PC-9 (cell line): ENCODE measurements around the gene ENDOV. TPM values are rescaled to one million over a fixed set of nuclear protein-coding genes. Genes with fewer than 3 reads are reported as not detected.

Experiments
- BruUV-seq: library from RNA; stranded (reverse); fragments of 400-500 nt; replicated peaks from 2 replicates; lab custom pipeline; 2021; lab: Mats Ljungman, UMichigan
- CTCF ChIA-PET: fragments of 300-600 bp; sonication (Branson Sonifier 250); formaldehyde crosslinking; loops from one replicate; lab custom pipeline; 2022; ENCODE audit warnings: antibody characterized with exemption; lab: Charles Lee
- POLR2A ChIA-PET: fragments of 300-600 bp; sonication (Branson Sonifier 250); formaldehyde crosslinking; loops from one replicate; lab custom pipeline; 2022; ENCODE audit warnings: antibody characterized with exemption; ENCODE audit not compliant: unreplicated experiment; lab: Charles Lee
- DNase-seq, 2 experiments: peaks; one replicate each; pipeline versions ENCODE4 v3.0.0 to v3.0.0-alpha.2; 2015 to 2022; ENCODE audit warnings: mixed read lengths in 1 of 2
- H2AFZ ChIP-seq: fragments of 200-600 bp; sonication (generic); 2 replicates; pipeline ENCODE4 v1.8.1; 2017; ENCODE audit warnings: antibody characterized with exemption
- H3F3A ChIP-seq: fragments of 200-600 bp; sonication (generic); 2 replicates; pipeline ENCODE4 v1.8.1; 2017; ENCODE audit warnings: antibody characterized with exemption, mild to moderate bottlenecking, low read depth; ENCODE audit not compliant: insufficient read depth
- H3K27ac ChIP-seq: fragments of 200-600 bp; sonication (generic); 2 replicates; pipeline ENCODE4 v1.6.1; 2016; ENCODE audit warnings: mixed run types
- H3K27me3 ChIP-seq: fragments of 200-600 bp; sonication (generic); 2 replicates; pipeline ENCODE4 v1.6.1; 2016; ENCODE audit warnings: low read depth, mixed run types; ENCODE audit not compliant: insufficient read depth
- H3K36me3 ChIP-seq: fragments of 200-600 bp; sonication (generic); 2 replicates; pipeline ENCODE4 v1.6.1; 2016; ENCODE audit warnings: low read depth, mixed run types
- H3K4me1 ChIP-seq: fragments of 200-600 bp; sonication (generic); replicated peaks from 2 replicates; pipeline ENCODE4 v1.6.1; 2016; ENCODE audit warnings: mixed run types; ENCODE audit not compliant: insufficient read depth
- H3K4me2 ChIP-seq: fragments of 200-600 bp; sonication (generic); 2 replicates; pipeline ENCODE4 v1.6.1; 2017; ENCODE audit warnings: mixed run types
- H3K4me3 ChIP-seq: fragments of 200-600 bp; sonication (generic); 2 replicates; pipeline ENCODE4 v1.6.1; 2016; ENCODE audit warnings: mixed run types
- H3K79me2 ChIP-seq: fragments of 200-600 bp; sonication (generic); 2 replicates; pipeline ENCODE4 v1.6.1; 2017; ENCODE audit warnings: low read depth, mixed run types
- H3K9me2 ChIP-seq: fragments of 200-600 bp; sonication (generic); 2 replicates; pipeline ENCODE4 v1.8.1; 2017; ENCODE audit warnings: mild to moderate bottlenecking; ENCODE audit not compliant: insufficient read depth
- H3K9me3 ChIP-seq: fragments of 200-600 bp; sonication (generic); 2 replicates; pipeline ENCODE4 v1.8.1; 2016; ENCODE audit warnings: low read depth; ENCODE audit not compliant: insufficient read depth
- H4K20me1 ChIP-seq: fragments of 200-600 bp; sonication (generic); 2 replicates; pipeline ENCODE4 v1.8.1; 2017; ENCODE audit not compliant: insufficient read depth
- EZH2 ChIP-seq: fragments of 200-600 bp; sonication (generic); IDR thresholded peaks from 2 replicates; pipeline ENCODE4 v1.8.0; 2017; ENCODE audit warnings: antibody characterized with exemption, low read depth
- intact Hi-C: fragments of 100-400 bp; cut with micrococcal nuclease; formaldehyde crosslinking; loops from one replicate; pipeline ENCODE4 v1.10.0; 2022; ENCODE audit not compliant: unreplicated experiment
- total RNA-seq: library from RNA; stranded (reverse); gene quantifications from 2 replicates; pipeline ENCODE4 v1.2.3, GENCODE V29; 2021
- TF ChIP-seq, protein P1 (sequence below): fragments of 200-600 bp; sonication (generic); conservative IDR thresholded peaks from 2 replicates; pipeline ENCODE4 v1.6.1; 2017; ENCODE audit warnings: mixed run types, antibody characterized with exemption, mild to moderate bottlenecking, moderate library complexity

ENDOV gene
- total RNA-seq, 1 experiment from 2014 or later: 50.3 TPM

DNA sequence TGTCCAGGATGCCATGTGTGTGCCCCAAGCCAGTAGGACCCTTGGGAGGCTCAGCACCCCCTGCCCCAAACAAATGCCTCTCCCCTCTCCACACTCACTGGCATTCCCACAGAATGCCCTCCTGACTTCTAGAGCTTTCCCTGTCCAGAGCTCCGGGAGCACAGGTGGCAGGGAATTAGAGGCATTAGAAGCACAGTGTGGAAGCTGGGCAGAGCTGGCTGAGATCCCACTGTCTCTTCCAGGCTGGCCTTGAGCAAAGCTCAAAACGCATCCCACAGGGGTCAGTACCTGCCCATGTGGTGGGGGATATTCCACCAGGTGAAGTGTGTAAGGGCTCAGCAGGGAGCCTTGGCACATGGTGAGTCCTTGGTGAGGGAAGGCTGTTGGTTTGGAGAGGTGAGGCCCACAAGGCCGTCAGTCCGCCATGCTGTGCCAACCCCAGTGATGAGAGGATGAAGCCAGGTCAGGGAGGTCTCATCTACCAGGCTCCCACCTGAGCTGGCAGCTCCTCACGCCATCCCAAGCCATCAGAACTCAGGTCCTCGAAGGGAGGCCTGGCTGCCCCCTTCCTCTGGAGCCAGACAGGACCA lies 18.1 kb downstream of the ENDOV start:
- DNase-seq: no peak
- H2AFZ ChIP-seq: no peak overlapping the region
- no TSS peak for BruUV-seq
- H3K36me3 ChIP-seq: no peaks in the 10 kb centered on the region
- intact Hi-C loops: no loop called here
- no peak overlapping the region for H3K27ac ChIP-seq
- H4K20me1 ChIP-seq: no peaks in the 10 kb centered on the region
- no peaks in the 10 kb centered on the region for H3K9me2 ChIP-seq
- no peaks in the 10 kb centered on the region for H3K27me3 ChIP-seq
- CTCF ChIA-PET: interaction anchor here (0.5 to 0.6 kb wide), 2 partner anchors 477 to 691 kb away, joined by 3 read pairs; no protein-coding TSS in a partner anchor
- H3K4me1 ChIP-seq: no peaks in the 10 kb centered on the region
- no peaks in the 10 kb centered on the region for H3K79me2 ChIP-seq
- H3K9me3 ChIP-seq: no peaks in the 10 kb centered on the region
- no peaks in the 10 kb centered on the region for H3F3A ChIP-seq
- no peak overlapping the region for H3K4me3 ChIP-seq
- TF ChIP-seq, protein P1, sequence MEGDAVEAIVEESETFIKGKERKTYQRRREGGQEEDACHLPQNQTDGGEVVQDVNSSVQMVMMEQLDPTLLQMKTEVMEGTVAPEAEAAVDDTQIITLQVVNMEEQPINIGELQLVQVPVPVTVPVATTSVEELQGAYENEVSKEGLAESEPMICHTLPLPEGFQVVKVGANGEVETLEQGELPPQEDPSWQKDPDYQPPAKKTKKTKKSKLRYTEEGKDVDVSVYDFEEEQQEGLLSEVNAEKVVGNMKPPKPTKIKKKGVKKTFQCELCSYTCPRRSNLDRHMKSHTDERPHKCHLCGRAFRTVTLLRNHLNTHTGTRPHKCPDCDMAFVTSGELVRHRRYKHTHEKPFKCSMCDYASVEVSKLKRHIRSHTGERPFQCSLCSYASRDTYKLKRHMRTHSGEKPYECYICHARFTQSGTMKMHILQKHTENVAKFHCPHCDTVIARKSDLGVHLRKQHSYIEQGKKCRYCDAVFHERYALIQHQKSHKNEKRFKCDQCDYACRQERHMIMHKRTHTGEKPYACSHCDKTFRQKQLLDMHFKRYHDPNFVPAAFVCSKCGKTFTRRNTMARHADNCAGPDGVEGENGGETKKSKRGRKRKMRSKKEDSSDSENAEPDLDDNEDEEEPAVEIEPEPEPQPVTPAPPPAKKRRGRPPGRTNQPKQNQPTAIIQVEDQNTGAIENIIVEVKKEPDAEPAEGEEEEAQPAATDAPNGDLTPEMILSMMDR: no peak
- no peak for TF ChIP-seq EZH2
- POLR2A ChIA-PET: no interaction called here
- H3K4me2 ChIP-seq: no peak overlapping the region

GRCh38 chr17:80433916-80434666 lies 19.1 kb downstream of the ENDOV start:
- no peak overlapping the region for H3K27ac ChIP-seq
- intact Hi-C loops: no loop called here
- no peak for DNase-seq
- no peaks in the 10 kb centered on the region for H4K20me1 ChIP-seq
- H3F3A ChIP-seq: no peaks in the 10 kb centered on the region
- no peak overlapping the region for H2AFZ ChIP-seq
- H3K27me3 ChIP-seq: no peaks in the 10 kb centered on the region
- no peaks in the 10 kb centered on the region for H3K79me2 ChIP-seq
- no peaks in the 10 kb centered on the region for H3K9me2 ChIP-seq
- no peak overlapping the region for H3K4me3 ChIP-seq
- BruUV-seq: TSS peak; percentile 16
- no peak for TF ChIP-seq EZH2
- TF ChIP-seq, protein P1: no peak
- H3K9me3 ChIP-seq: no peaks in the 10 kb centered on the region
- H3K36me3 ChIP-seq: no peaks in the 10 kb centered on the region
- ChIA-PET POLR2A (no interaction called here), CTCF (no interaction called here)
- H3K4me2 ChIP-seq: no peak overlapping the region
- no peaks in the 10 kb centered on the region for H3K4me1 ChIP-seq

GRCh38 chr17:80437532-80437931 lies 22.6 kb downstream of the ENDOV start:
- POLR2A ChIA-PET: no interaction called here
- no peaks in the 10 kb centered on the region for H4K20me1 ChIP-seq
- H3K27ac ChIP-seq: no peak overlapping the region
- TF ChIP-seq, protein P1: no peak
- TF ChIP-seq EZH2: no peak
- no peaks in the 10 kb centered on the region for H3K36me3 ChIP-seq
- no peaks in the 10 kb centered on the region for H3K27me3 ChIP-seq
- H3K9me2 ChIP-seq: no peaks in the 10 kb centered on the region
- H2AFZ ChIP-seq: no peak overlapping the region
- H3F3A ChIP-seq: no peaks in the 10 kb centered on the region
- no TSS peak for BruUV-seq
- no peak overlapping the region for H3K4me2 ChIP-seq
- DNase-seq: no peak
- intact Hi-C loops: no loop called here
- CTCF ChIA-PET: no interaction called here
- no peaks in the 10 kb centered on the region for H3K4me1 ChIP-seq
- H3K4me3 ChIP-seq: no peak overlapping the region
- H3K79me2 ChIP-seq: no peaks in the 10 kb centered on the region
- H3K9me3 ChIP-seq: no peaks in the 10 kb centered on the region
